Measurements from ENCODE around the gene LYG1. TPM values are rescaled to one million over a fixed set of nuclear protein-coding genes. Genes with fewer than 3 reads are reported as not detected.
A peak's percentile ranks its signal among the peaks of the same experiment; 100 is the strongest.

Gene LYG1
- total and polyA plus RNA-seq, 2 of the 13 experiments (the other 11 are each of a cell fraction or from before 2014, with no cell fraction given): 1.00 to 2.9 TPM

DNA sequence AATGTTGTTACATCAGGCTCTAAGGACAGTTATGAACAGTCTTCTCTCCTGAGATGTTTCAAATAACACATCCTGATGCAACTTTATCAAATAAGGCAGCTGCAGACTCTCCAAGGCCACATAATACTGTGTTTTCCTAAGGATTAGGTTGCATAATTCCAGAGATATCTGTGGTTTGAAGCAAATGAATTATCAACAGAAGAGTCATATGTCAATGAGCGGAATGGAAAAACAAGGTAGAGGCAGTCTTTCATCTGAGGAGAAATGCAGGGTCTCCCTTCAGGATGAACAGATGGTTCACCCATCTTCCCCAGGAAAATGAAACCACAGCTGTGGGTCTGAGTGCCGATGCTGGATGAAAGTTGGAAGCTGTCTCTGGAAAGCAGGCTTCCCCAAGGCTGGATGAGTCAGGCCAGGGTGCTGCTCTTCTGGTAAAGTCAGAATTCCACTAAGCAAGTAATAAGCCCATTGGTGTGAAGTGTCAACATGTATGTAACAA lies 22.2 kb downstream of the LYG1 start (continued):
- TF ChIP-seq, protein P1, sequence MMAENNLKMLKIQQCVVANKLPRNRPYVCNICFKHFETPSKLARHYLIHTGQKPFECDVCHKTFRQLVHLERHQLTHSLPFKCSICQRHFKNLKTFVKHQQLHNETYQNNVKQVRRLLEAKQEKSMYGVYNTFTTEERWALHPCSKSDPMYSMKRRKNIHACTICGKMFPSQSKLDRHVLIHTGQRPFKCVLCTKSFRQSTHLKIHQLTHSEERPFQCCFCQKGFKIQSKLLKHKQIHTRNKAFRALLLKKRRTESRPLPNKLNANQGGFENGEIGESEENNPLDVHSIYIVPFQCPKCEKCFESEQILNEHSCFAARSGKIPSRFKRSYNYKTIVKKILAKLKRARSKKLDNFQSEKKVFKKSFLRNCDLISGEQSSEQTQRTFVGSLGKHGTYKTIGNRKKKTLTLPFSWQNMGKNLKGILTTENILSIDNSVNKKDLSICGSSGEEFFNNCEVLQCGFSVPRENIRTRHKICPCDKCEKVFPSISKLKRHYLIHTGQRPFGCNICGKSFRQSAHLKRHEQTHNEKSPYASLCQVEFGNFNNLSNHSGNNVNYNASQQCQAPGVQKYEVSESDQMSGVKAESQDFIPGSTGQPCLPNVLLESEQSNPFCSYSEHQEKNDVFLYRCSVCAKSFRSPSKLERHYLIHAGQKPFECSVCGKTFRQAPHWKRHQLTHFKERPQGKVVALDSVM (CRISPR knock-in tag; IDR thresholded peaks at IDR 0.05): no peak
- peak; percentile 80; the same call in 1 of the 2 replicates for TF ChIP-seq ZNF747 (CRISPR knock-in tag; IDR thresholded peaks at IDR 0.05; ENCODE audit: borderline replicate concordance)
- TF ChIP-seq FOXJ3 (CRISPR knock-in tag; IDR thresholded peaks at IDR 0.05; ENCODE audit: borderline replicate concordance): peak; percentile 99
- TF ChIP-seq SP140L (CRISPR knock-in tag; IDR thresholded peaks at IDR 0.05; ENCODE audit: borderline replicate concordance): no peak
- TF ChIP-seq CCDC6 (CRISPR knock-in tag; IDR thresholded peaks at IDR 0.05): peak; percentile 88
- peak; percentile 36; the same call in 1 of the 2 replicates for TF ChIP-seq JUND (CRISPR knock-in tag; IDR thresholded peaks at IDR 0.05)
- no peak for TF ChIP-seq RNF2 (conservative IDR thresholded peaks at IDR 0.05; ENCODE audit: low read depth)
- no peak for TF ChIP-seq ZBTB7A (CRISPR knock-in tag; IDR thresholded peaks at IDR 0.05)
- peak; percentile 88; the same call in 1 of the 2 replicates for TF ChIP-seq KDM1A (CRISPR knock-in tag; IDR thresholded peaks at IDR 0.05)
- TF ChIP-seq KDM2A (CRISPR knock-in tag; IDR thresholded peaks at IDR 0.05; ENCODE audit: borderline replicate concordance, low read depth): 0 out of 2 replicates have a peak, but pooled peaks have one; percentile 10
- peak; percentile 36; the same call in 1 of the 2 replicates for TF ChIP-seq UBTF (CRISPR knock-in tag; IDR thresholded peaks at IDR 0.05)
- TF ChIP-seq, protein P2, sequence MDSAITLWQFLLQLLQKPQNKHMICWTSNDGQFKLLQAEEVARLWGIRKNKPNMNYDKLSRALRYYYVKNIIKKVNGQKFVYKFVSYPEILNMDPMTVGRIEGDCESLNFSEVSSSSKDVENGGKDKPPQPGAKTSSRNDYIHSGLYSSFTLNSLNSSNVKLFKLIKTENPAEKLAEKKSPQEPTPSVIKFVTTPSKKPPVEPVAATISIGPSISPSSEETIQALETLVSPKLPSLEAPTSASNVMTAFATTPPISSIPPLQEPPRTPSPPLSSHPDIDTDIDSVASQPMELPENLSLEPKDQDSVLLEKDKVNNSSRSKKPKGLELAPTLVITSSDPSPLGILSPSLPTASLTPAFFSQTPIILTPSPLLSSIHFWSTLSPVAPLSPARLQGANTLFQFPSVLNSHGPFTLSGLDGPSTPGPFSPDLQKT (CRISPR knock-in tag; IDR thresholded peaks at IDR 0.05; ENCODE audit: borderline replicate concordance): no peak
- TF ChIP-seq ZNF501 (CRISPR knock-in tag; IDR thresholded peaks at IDR 0.05): 0 out of 2 replicates have a peak, but pooled peaks have one; percentile 12
- TF ChIP-seq, protein P3, sequence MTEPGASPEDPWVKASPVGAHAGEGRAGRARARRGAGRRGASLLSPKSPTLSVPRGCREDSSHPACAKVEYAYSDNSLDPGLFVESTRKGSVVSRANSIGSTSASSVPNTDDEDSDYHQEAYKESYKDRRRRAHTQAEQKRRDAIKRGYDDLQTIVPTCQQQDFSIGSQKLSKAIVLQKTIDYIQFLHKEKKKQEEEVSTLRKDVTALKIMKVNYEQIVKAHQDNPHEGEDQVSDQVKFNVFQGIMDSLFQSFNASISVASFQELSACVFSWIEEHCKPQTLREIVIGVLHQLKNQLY (CRISPR knock-in tag; IDR thresholded peaks at IDR 0.05): peak; percentile 67
- no peak for TF ChIP-seq ZNF776 (CRISPR knock-in tag; IDR thresholded peaks at IDR 0.05)
- TF ChIP-seq, protein P4, sequence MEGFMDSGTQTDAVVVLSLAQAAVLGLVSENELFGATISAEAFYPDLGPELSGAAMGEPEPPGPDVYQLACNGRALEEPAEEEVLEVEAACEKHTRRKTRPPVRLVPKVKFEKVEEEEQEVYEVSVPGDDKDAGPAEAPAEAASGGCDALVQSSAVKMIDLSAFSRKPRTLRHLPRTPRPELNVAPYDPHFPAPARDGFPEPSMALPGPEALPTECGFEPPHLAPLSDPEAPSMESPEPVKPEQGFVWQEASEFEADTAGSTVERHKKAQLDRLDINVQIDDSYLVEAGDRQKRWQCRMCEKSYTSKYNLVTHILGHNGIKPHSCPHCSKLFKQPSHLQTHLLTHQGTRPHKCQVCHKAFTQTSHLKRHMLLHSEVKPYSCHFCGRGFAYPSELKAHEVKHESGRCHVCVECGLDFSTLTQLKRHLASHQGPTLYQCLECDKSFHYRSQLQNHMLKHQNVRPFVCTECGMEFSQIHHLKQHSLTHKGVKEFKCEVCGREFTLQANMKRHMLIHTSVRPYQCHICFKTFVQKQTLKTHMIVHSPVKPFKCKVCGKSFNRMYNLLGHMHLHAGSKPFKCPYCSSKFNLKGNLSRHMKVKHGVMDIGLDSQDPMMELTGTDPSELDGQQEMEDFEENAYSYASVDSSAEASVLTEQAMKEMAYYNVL (CRISPR knock-in tag; IDR thresholded peaks at IDR 0.05; ENCODE audit: borderline replicate concordance): peak; percentile 100
- TF ChIP-seq MED1 (CRISPR knock-in tag; IDR thresholded peaks at IDR 0.05): peak; percentile 95
- TF ChIP-seq ZNF143 (CRISPR knock-in tag; IDR thresholded peaks at IDR 0.05): 0 out of 2 replicates have a peak, but pooled peaks have one; percentile 25
- peak; percentile 37; the same call in 1 of the 2 replicates for TF ChIP-seq KMT2A (CRISPR knock-in tag; IDR thresholded peaks at IDR 0.05)
